Measurements from ENCODE around the gene ZNF107. TPM values are rescaled to one million over a fixed set of nuclear protein-coding genes. Genes with fewer than 3 reads are reported as not detected.

ZNF107 gene
- total and polyA plus RNA-seq, 2 experiments from 2014 or later: 14.8 to 55.3 TPM

DNA sequence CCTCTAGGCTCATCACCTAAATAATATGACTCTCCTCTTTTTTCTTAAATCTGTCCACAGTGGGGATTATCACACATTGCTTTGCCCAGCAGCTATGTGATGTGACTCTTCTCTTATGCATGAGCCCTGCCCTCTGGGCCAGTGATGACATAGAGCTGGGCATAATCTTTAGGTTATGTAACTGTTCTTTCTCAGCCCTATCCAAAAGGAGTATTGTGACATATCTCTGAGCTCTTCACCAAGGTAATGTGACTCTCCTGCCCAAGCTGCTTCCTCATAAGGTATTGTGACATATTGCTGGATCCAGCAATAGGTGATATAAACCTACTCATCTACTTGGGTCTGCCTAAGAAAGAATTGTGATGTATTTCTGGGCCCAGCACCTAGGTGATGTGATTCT, 37.7 kb upstream of the ZNF107 start:
- H4K20me1 ChIP-seq (replicated peaks; ENCODE audit: insufficient read depth): no peaks in the 10 kb centered on the region
- no peak overlapping the region for H3K4me3 Mint-ChIP-seq
- no peak for DNase-seq (ENCODE audit: low spot score)
- H3K4me1 Mint-ChIP-seq: no peaks in the 10 kb centered on the region
- H3K36me3 Mint-ChIP-seq (ENCODE audit: low read depth): no peaks in the 10 kb centered on the region; the same call in 2 of the 3 replicates
- H3K36me3 ChIP-seq (ENCODE audit: insufficient read depth): no peaks in the 10 kb centered on the region
- H3K4me3 ChIP-seq: no peak overlapping the region
- TF ChIP-seq ZNF114 (CRISPR knock-in tag; IDR thresholded peaks at IDR 0.05) (no peak), ZNF462 (CRISPR knock-in tag; IDR thresholded peaks at IDR 0.05) (no peak), NANOG (IDR thresholded peaks at IDR 0.05; ENCODE audit: borderline replicate concordance) (no peak), EZH2phosphoT487 (IDR thresholded peaks at IDR 0.05; ENCODE audit: unreplicated experiment) (no peak), STAT1 (IDR thresholded peaks at IDR 0.05; ENCODE audit: unreplicated experiment) (no peak), POLR2AphosphoS5 (IDR thresholded peaks at IDR 0.05; ENCODE audit: low read depth) (no peak)
- TF ChIP-seq, protein P1, sequence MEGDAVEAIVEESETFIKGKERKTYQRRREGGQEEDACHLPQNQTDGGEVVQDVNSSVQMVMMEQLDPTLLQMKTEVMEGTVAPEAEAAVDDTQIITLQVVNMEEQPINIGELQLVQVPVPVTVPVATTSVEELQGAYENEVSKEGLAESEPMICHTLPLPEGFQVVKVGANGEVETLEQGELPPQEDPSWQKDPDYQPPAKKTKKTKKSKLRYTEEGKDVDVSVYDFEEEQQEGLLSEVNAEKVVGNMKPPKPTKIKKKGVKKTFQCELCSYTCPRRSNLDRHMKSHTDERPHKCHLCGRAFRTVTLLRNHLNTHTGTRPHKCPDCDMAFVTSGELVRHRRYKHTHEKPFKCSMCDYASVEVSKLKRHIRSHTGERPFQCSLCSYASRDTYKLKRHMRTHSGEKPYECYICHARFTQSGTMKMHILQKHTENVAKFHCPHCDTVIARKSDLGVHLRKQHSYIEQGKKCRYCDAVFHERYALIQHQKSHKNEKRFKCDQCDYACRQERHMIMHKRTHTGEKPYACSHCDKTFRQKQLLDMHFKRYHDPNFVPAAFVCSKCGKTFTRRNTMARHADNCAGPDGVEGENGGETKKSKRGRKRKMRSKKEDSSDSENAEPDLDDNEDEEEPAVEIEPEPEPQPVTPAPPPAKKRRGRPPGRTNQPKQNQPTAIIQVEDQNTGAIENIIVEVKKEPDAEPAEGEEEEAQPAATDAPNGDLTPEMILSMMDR (conservative IDR thresholded peaks at IDR 0.05; ENCODE audit: low read depth in 2 of 2): no peak
- H3K27me3 Mint-ChIP-seq (ENCODE audit: insufficient read depth, low read depth, poor library complexity): no peaks in the 10 kb centered on the region
- no peaks in the 10 kb centered on the region for H3K79me2 ChIP-seq (replicated peaks; ENCODE audit: insufficient read depth)
- H3K4me2 ChIP-seq: no peak overlapping the region
- H3K27me3 ChIP-seq (ENCODE audit: insufficient read depth): no peaks in the 10 kb centered on the region
- H3F3A ChIP-seq (replicated peaks; ENCODE audit: low read depth): no peaks in the 10 kb centered on the region
- no peak overlapping the region for H3K27ac Mint-ChIP-seq
- H2AFZ ChIP-seq: no peak overlapping the region
- H3K9me3 Mint-ChIP-seq: peaks cover 66% of the 10 kb centered on the region
- no peak overlapping the region for H3K27ac ChIP-seq (ENCODE audit: low read depth)
- no peak for ATAC-seq
- no peaks in the 10 kb centered on the region for H3K4me1 ChIP-seq (ENCODE audit: insufficient read depth)
- H3K9me2 ChIP-seq (ENCODE audit: insufficient read depth): no peaks in the 10 kb centered on the region
